Mesodermal cell (in vitro differentiated cells): ENCODE measurements around the gene ACYP1.

Source experiments
- H3K27ac ChIP-seq: 2 replicates; pipeline ENCODE4 v1.7.0; 2013; ENCODE audit warnings: mild to moderate bottlenecking, low read depth, low read length, moderate library complexity; ENCODE audit not compliant: severe bottlenecking
- H3K36me3 ChIP-seq: 2 replicates; pipeline ENCODE4 v1.7.1; 2013; ENCODE audit warnings: mild to moderate bottlenecking, low read length, moderate library complexity; ENCODE audit not compliant: control insufficient read depth, insufficient read depth
- H3K4me1 ChIP-seq: one replicate; pipeline ENCODE4 v1.7.1; 2013; ENCODE audit warnings: mild to moderate bottlenecking, low read length; ENCODE audit not compliant: insufficient read depth, control insufficient read depth, poor library complexity, severe bottlenecking
- H3K4me3 ChIP-seq: 2 replicates; pipeline ENCODE4 v1.7.0; 2013; ENCODE audit warnings: low read length, control low read depth, mild to moderate bottlenecking; ENCODE audit not compliant: insufficient read depth, poor library complexity, severe bottlenecking; ENCODE audit errors: extremely low read depth
- H3K9me3 ChIP-seq: 2 replicates; pipeline ENCODE4 v1.7.1; 2013; ENCODE audit warnings: mild to moderate bottlenecking, low read length, moderate library complexity; ENCODE audit not compliant: control insufficient read depth
- WGBS, 2 experiments: methylation state at CpG; one replicate each; pipeline ENCODE4 v1.1.5; 2013; ENCODE audit warnings: missing lambda C conversion rate in 2 of 2; ENCODE audit not compliant: insufficient coverage in 2 of 2; 5-methylcytosine and 5-hydroxymethylcytosine counted together

Gene ACYP1

GRCh38 chr14:75013290-75013689, 50.5 kb downstream of the ACYP1 start:
- no peaks in the 10 kb centered on the region for H3K9me3 ChIP-seq
- H3K4me1 ChIP-seq, result peaks cover 17% of the 10 kb centered on the region
- no peak overlapping the region for H3K27ac ChIP-seq
- peaks cover 67% of the 10 kb centered on the region for H3K36me3 ChIP-seq
- WGBS, 2 experiments, result 94 to 100% methylated on average over 4 to 6 of the region's 6 CpGs
- H3K4me3 ChIP-seq, result no peak overlapping the region

GRCh38 chr14:75011356-75011994, 52.3 kb downstream of the ACYP1 start:
- Histone ChIP-seq H3K4me1 (peaks cover 17% of the 10 kb centered on the region), H3K9me3 (no peaks in the 10 kb centered on the region), H3K27ac (peak overlapping the region; percentile 57), H3K4me3 (no peak overlapping the region), H3K36me3 (peaks cover 71% of the 10 kb centered on the region)
- WGBS, 2 experiments, result 94 to 100% methylated on average over 2 to 3 of the region's 4 CpGs

- H3K27ac ChIP-seq, result no peak overlapping the region
- WGBS, 2 experiments, result 100% methylated on average over 1 of the region's 4 CpGs; no CpG with 5 or more reads in 1 of the 2 experiments
- H3K4me1 ChIP-seq, result peaks cover 17% of the 10 kb centered on the region
- H3K36me3 ChIP-seq, result peaks cover 74% of the 10 kb centered on the region
- no peaks in the 10 kb centered on the region for H3K9me3 ChIP-seq
- no peak overlapping the region for H3K4me3 ChIP-seq
Measured at GRCh38 chr14:75010472-75011093, 53.2 kb downstream of the ACYP1 start.

- Histone ChIP-seq H3K4me1 (peaks cover 17% of the 10 kb centered on the region), H3K9me3 (no peaks in the 10 kb centered on the region), H3K4me3 (no peak overlapping the region), H3K27ac (no peak overlapping the region), H3K36me3 (peaks cover 73% of the 10 kb centered on the region)
- WGBS, 2 experiments, result 100% methylated on average over 3 to 4 of the region's 4 CpGs
Measured at GRCh38 chr14:75009176-75009575, 54.6 kb downstream of the ACYP1 start.

- H3K4me3 ChIP-seq, result no peak overlapping the region
- peaks cover 10% of the 10 kb centered on the region for H3K9me3 ChIP-seq
- peaks cover 66% of the 10 kb centered on the region for H3K36me3 ChIP-seq
- no peak overlapping the region for H3K27ac ChIP-seq
- H3K4me1 ChIP-seq, result peaks cover 5% of the 10 kb centered on the region
- WGBS, 2 experiments, result 83 to 100% methylated on average over 1 to 2 of the region's 3 CpGs
Measured at GRCh38 chr14:75005357-75005756, 58.5 kb downstream of the ACYP1 start.

GRCh38 chr14:75003250-75004027, 60.4 kb downstream of the ACYP1 start:
- Histone ChIP-seq H3K27ac (peak overlapping the region; percentile 85), H3K36me3 (peaks cover 47% of the 10 kb centered on the region), H3K9me3 (peaks cover 10% of the 10 kb centered on the region), H3K4me1 (peaks cover 5% of the 10 kb centered on the region), H3K4me3 (peak overlapping the region; percentile 79)
- 6 to 20% methylated on average over 11 to 16 of the region's 18 CpGs for WGBS, 2 experiments
